NCI-H345 treated with DMSO at 0.1 percent for 48 hours (cell line): ENCODE measurements around the gene PIGR.

ENCODE experiments used
- DNase-seq: peaks from one replicate; lab custom pipeline; 2025; ENCODE audit not compliant: unreplicated experiment; lab: John Stamatoyannopoulos, UW

The PIGR gene, protein sequence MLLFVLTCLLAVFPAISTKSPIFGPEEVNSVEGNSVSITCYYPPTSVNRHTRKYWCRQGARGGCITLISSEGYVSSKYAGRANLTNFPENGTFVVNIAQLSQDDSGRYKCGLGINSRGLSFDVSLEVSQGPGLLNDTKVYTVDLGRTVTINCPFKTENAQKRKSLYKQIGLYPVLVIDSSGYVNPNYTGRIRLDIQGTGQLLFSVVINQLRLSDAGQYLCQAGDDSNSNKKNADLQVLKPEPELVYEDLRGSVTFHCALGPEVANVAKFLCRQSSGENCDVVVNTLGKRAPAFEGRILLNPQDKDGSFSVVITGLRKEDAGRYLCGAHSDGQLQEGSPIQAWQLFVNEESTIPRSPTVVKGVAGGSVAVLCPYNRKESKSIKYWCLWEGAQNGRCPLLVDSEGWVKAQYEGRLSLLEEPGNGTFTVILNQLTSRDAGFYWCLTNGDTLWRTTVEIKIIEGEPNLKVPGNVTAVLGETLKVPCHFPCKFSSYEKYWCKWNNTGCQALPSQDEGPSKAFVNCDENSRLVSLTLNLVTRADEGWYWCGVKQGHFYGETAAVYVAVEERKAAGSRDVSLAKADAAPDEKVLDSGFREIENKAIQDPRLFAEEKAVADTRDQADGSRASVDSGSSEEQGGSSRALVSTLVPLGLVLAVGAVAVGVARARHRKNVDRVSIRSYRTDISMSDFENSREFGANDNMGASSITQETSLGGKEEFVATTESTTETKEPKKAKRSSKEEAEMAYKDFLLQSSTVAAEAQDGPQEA

DNA sequence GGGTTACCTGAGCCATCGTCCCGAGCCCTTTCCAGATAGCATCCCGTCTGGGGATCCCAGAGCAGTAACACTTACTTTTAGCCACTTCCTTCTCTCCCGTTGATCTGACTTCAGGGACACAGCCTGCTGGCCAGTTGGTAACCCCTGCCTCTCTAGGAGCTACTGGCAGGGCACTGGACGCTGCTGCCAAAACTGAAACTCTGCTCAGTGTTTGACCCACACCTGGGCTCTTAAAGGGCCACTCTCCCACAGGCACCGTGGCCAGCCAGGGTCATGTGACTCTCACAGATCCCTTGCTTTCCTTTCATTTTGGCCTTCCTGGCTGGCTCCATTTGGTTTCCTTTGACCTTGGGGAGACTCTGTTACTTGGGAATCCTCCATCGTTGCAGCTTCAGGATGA, at the start of gene PIGR:
PIGR (minus strand) TSS at position 206 of the 400 bp plus-strand sequence. CDS start 5,935 bp downstream, outside the sequence.
- no peak for DNase-seq

DNA sequence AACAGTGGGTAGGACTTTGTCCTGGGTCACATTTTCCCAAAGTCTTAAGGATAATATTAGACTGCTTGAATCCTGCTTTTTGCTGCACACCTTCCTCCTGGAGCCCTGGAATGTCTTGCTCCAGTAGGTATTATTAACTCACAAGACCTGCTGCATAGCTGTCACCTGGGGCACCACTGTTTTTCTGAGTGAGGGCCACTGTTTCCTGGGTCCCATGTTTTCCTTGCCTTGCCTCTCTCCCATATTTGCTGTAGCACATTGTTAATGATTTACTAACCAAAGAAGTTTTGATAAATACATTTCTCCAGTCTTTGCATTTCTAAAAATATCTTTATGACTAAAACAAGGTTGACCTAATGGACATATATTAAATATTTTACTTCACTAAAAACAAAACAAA, 46.5 kb upstream of the PIGR start:
- DNase-seq, result no peak

DNA sequence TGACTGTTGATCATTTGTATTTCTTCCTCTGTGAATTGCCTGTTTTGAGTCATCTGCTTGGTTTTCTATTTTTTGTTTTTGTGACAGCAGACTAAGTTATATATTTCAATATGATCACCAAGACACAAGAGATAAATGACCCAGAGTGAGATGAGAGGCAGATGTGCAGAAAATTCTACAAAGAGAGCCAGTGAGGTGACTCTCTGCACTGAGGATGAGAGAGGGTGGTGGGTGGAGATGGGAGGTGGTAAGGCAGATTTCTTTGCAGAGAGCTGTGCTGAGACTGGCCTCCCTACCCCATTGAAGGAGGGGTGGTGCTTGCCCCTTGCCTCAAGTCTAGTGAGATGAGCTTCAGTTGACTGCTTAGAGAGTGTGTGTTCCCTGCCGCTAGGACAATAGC, 41.6 kb upstream of the PIGR start:
- no peak for DNase-seq

DNA sequence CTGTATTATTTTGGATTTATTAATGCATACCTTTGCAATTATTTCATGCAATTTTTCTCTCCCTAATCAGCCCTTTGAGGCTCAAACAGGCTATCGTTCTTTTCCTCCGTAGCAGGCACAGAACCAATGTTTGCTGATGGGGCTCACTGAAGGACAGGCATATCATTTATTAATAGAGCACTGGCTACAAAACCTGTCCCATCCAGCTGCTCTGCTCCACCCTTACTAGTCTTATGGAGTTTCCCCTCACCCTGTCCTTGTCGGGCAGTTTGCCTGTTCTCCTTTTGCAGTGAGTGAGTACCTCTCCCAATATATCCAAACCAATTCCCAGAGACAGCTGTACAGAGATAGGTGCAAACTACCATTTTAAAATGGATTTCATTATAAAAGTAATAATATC, 40.6 kb upstream of the PIGR start:
- no peak for DNase-seq

DNA sequence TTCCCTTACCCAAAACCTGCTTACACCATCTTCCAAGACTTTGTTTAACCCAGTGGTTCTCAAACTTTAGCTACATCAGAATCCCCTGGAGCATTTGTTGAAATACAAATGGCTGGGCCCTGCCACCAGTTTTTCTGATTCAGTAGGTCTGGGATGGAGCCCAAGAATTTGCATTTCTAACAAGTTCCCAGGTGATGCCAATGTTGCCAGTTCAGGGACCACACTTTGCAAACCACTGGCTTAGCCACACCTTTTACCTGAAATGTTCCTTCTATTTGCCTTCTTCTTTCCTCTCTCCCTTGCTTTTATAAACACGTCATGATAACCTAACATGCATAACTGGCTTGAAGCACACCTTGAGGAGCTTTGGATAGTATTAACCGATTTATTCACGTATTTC, 40.1 kb upstream of the PIGR start:
- DNase-seq, result no peak

DNA sequence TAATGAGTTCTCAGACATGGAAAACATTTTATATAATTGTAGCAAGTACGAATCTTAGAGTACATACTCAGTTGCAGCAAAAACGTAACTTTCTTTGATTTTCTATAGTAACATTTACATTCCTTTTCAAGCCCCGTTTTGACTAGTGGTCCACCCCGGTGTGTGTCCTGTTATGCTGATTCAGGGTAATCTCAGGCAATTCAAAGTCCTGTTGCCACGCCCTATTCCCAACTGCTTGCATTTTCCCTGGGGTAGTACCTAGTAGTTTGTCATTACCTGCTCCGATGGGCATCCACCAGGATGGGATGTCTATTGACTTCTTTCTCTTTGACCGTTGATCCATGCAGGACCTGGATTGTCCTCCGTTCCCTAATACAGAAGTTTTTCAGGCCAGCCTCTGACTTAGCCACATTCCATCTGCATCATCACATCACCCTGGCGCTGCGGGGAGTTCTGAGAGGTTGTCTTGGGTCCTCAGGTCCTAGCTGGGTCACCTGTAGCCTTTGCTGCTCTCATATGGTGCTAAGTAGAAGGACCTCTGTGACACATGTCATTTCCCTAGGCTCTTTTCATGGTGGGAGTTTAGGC, 39.0 kb upstream of the PIGR start:
- no peak for DNase-seq

DNA sequence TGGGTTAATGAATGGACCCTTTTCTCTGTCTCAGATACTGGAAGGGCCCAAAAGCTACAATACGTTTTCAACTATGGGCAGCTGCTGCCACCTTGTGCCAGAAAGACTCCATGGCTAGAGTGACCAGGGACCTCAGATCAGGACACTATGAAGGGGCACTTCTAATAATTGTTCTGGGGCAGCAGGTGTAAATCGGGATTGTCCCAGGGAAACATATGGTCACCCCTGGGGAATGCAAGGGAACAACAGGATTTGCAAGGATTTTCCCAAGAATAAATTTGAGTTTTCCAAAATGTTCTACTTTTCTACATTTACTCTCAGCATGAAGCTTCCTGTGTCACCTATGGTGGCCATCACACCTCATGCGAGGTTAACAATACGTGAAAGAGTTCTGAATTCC, 36.0 kb upstream of the PIGR start:
- peak; percentile 12 for DNase-seq

DNA sequence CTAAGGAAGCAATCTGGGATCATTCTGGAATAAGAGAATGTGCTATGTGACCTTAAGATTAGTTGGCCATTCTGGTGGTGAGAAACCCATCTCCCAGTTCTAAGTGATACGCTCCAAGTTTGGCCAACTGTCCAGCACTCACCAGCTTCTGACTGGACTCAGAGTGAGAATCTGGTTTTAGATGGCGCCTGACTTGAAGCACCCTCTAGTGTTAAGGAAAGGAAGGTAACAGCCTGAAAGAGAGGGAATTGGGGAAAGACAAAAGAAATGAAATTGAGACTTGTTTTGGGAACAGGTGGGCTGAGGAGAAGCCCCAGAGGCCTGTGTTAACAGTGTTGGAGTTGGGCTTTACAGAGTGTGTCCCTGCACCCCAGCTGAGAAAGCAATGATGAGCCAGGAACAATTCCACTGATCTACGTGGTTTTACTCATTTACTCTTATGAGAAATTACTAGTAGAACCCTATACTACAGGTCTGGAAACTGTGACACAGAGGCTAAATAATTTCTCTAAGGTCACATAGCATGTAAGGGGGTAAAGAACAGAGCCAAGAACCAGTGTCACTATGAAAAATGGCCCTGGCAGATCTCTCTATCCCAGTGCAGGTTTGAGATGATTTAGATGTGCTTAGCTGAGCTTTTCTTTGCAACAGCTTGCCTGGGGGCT, 33.2 kb upstream of the PIGR start:
- DNase-seq, result no peak

DNA sequence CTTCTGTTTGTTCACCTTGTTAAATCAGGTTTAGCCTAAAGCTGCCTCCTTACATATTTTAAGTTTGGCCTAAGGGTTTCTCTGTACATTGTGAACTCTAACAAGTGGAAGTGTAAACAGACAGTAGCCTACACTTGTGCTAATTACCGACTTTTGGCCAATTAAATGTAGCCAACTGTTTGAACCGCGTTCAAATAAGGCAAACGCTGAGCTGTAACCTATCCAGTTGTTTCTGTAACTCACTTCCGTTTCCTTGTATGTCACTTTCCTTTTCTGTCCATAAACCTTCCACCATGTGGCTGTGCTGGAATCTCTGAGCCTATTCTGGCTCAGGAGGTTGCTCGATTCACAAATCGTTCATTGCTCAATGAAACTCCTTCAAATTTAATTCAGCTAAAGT, 32.0 kb upstream of the PIGR start:
- DNase-seq, result no peak

DNA sequence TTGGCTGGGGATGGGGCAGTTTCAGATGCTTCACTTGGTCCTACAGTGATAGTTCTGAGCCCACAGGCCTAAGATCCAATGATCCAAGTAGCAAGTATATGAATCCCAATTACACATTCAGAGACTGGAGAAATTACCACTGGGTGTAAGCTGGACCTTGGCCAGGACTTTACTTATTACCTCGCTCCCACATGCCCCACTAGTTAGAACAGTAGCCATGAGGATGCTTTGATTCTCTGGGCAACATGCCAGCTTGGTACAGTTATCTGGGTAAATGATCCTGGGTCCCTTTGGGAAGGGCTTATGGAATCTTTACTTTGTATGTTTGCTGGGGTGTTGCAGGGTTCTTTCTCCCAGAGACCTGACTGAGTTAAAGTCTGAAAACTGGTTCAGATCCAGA, 29.0 kb upstream of the PIGR start:
- no peak for DNase-seq

DNA sequence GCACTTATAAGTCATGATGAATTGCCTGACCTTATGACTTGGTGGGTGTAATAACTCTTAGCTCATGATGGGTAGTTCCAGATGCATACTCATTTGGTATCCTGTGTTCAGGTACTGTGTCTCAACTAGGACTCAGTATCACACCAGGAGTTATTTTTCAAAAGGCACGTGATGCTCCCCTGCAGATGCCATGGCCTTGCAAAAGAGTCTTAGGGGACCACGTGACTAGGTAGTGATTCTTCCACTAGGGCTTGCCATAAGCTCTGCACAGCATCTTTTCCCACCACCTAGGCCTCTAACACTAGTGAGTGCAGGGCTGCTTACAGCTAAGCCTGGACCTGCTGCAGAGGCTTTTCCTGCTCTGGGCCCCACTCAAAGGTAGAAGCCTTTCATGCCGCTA, 27.9 kb upstream of the PIGR start:
- DNase-seq, result no peak

DNA sequence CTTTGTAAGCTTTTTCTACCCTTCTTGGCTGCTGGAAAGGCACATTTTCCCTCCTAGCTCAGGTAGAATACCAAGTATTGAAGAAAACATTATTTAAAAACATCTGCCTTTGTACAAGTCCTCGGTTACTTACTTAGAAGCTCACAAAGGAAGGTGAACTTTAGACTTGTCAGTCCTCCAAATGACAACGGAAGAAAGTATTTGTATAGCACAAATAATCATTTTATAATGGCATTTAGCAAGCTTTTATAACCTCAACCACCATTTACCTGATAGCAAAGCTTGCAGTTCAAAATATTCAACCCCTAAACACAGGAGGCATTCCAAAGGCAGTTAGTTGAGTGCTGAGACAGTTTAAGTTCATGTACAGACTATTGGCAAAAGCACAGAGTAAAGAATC, 26.5 kb upstream of the PIGR start:
- DNase-seq, result no peak

DNA sequence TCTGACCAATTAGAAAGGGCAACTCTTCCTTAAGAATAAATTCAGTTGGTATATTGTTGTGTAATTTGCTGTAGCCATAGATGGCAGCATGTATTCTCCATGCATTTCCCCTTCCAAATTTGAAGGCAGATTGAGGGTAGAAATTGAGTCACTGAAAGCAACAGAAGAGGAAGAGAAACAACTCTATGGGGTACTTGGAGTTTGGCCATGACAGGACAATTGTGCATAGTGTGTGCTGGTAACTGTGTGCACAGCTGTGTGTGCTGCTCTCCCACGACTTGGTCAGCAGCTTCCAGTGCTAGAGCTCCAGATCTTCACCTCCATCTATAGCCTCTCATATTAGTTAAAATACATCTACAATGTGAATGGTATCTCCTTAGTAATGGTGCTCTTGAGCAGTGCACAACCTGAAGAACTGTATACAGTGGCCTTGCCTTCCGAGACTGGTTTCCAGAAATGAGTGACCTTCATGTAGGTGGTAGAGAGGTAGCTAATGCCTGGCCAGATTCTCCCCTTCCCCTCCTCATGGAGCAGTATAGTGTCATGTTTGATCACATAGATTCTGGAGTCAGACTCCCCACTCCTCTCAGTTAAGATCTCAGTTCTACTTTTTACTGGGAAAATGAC, 24.9 kb upstream of the PIGR start:
- no peak for DNase-seq

DNA sequence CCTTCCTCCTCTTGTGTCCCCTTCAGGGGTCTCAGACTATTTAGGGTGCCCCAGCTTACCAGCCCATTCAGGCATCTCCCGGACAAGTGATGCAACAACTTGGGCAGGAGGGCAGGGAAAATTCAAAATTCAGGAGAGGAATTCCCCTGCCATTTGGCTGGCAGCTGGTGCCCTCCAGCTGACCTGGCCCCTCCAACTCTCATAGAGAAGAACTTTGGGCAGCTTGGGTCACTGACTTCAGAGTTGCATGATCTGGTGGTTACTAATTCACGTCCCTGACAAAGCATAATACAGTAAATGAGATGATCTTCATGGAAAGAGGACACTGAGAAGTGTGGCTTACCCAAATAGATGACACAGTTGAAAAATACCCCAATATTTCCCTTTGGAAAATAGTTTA, 24.2 kb upstream of the PIGR start, which contains the start of gene FCAMR:
FCAMR (minus strand) TSS at position 15 of the 400 bp plus-strand sequence. CDS start 335 bp downstream, outside the sequence.
- no peak for DNase-seq

DNA sequence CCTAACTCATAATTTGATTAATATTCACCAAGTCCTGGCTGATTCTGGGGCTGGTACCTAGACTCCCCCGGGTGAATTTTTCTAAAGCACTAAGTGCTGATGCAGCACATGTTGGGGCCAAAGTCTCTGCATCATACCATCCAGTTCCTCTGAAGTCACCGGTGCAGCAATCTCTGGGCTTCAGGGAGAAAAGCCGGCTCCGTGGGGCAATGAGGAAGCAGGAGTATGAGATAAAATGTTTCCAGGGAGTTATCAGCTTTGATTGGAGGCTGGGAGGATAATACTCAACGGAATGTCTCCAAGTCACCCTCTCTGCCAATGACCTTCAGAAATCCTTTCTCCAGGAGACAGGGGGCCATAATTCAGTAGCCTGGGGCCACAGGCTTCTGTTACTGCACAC, 22.8 kb upstream of the PIGR start:
- no peak for DNase-seq

DNA sequence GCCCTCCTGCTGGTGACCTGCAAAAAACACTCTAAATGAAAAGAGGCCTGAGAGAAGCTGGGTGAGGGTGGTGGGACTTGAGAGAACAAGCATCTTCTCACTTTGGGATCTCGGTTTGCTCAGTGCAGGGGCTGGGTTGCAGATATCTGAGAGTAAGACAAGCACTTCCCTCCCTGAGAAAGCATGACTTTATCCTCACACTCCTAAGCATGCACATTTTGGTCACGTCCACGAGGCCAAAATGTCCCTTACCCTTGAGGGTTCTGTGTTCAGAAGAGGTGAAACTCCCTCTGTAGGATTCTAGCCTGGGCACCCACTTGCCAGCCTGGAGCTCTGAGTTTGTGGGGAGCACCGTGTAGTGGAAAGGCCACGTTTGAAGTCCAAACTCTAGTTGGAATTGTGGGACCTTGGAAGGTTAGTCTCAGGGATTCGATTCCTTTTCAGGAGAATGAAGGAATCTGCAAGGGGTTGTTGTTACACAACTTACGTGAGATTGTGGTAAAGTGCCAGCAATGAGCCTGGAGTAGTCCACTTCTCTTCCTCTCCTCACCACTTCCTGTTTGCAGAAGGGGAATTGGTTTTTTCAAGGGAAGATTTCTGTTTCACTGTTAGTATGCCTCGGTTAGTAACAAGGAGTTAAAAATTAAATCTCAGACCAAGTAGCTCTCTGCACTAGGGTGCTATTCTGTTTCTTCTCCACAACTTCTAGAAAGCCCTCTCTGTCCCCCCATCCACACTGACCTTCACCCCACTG, 21.0 kb upstream of the PIGR start:
- no peak for DNase-seq

DNA sequence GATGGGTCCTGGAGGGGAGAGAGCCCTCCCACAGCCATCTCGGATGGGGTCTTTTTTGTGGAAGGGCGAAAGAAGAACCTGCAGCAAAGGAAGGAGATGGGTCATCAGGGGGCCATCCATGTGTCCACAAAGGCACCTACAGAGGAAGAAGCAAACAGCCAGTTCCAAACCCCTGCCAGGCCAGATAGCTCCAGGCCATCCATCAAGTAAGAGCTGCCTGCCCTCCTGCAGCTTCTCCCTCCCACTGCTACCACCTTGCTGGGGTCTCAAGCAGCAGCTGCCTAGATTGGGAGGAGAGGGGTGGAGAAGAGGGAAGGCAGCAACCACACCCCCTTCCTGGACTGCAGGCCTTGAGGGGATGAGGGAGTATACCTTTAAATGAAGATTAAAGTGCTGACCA, 19.5 kb upstream of the PIGR start:
- no peak for DNase-seq

DNA sequence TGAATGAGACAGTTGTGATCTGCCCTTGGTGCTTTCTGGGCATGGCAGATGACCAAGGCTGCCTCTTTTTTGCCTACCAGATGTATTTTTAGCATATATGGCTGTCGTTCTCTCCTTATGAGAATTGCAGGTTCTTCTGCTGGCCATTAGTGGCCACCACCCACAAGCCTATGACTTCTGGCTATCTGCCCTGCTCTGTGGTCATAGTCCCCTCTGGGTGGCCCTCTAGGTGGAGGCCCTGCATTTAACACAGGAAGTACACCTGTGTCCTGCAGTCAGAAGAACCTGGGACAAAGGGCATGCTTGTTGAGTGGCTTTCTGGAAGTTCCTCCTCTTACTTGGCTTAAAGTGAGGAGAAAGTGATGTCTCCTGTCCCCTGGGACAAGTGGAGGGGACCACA, 17.5 kb upstream of the PIGR start:
- DNase-seq, result no peak

DNA sequence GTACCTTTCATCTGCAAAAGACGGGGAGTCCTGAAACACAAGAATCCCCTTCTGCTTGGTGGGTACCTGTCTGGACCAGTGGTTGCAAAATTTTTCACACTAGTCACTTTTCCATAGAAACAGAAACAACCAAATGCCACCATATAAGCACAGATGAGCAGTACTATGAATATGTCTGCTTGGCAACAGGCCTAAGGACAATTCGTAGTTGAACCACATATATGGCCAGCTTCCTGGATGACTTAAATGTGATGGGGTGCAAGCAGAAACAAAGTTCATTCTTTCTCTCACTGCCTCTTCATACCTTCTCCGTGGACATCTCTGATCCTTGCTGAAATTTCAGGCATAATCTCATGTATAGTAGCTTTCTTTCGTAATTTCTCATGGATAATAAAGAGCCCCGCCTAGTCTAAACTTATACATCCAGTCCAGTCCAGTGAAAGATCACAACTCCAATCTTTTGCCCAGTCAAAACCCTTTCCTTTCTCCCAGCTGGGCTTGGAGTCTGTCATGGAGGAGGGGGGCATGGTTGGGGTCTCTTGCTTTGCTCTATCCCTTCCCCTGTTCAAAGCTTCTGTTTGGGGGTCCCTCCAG, 16.9 kb upstream of the PIGR start:
- no peak for DNase-seq

DNA sequence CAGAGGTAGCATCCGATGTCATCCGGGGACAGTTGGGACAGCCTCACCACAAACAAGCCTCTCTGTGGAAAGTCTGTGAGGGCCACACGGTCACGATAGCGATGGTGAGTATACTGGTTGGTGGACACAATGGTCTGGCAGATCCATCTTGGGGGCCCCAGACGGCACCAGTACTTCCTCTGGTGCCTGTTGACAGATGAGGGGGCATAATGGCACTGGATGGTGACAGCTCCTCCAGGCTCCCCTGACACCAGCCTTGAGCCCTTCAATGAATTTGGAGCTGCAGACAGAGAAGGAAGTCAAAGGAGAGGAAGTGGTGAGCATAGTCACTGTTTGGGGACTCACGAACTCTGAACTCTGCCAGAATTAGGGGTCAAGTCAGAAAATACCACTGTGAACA, 16.0 kb upstream of the PIGR start:
- DNase-seq, result no peak
